ENCODE measurements around the gene BRD3OS. TPM values are rescaled to one million over a fixed set of nuclear protein-coding genes. Genes with fewer than 3 reads are reported as not detected.

Gene BRD3OS
- total RNA-seq, 1 donor from 2014 or later, result 20.2 TPM

GRCh38 chr9:134033516-134034214, 8.4 kb downstream of the BRD3OS start:
- Histone ChIP-seq H3K27ac (ENCODE audit: low read depth, low read length) (no peak overlapping the region), H3K36me3 (ENCODE audit: insufficient read depth, low read length) (peaks cover 11% of the 10 kb centered on the region), H4K20me1 (ENCODE audit: insufficient read depth, low read length) (peaks cover 17% of the 10 kb centered on the region), H3K79me2 (ENCODE audit: insufficient read depth, low read length) (no peaks in the 10 kb centered on the region), H3K9ac (ENCODE audit: low read length) (no peak overlapping the region), H3K4me1 (ENCODE audit: insufficient read depth, low read length) (no peaks in the 10 kb centered on the region), H3K4me3 (ENCODE audit: insufficient read depth, low read depth, low read length) (no peak overlapping the region), H3K9me3 (ENCODE audit: insufficient read depth, low read depth, low read length) (no peaks in the 10 kb centered on the region), H3K27me3 (ENCODE audit: insufficient read depth, low read length) (no peaks in the 10 kb centered on the region), H2AFZ (ENCODE audit: low read depth, low read length) (no peak overlapping the region), H3K4me2 (ENCODE audit: low read length) (no peak overlapping the region)
- no peaks in the 10 kb centered on the region for H3K27me3 Mint-ChIP-seq (ENCODE audit: low read depth, unreplicated experiment)
- no peaks in the 10 kb centered on the region for H3K9me3 Mint-ChIP-seq (ENCODE audit: unreplicated experiment)
- peaks cover 20% of the 10 kb centered on the region for H3K36me3 Mint-ChIP-seq (ENCODE audit: low read depth, unreplicated experiment)
- H3K4me1 Mint-ChIP-seq (ENCODE audit: low read depth, unreplicated experiment), result no peaks in the 10 kb centered on the region
- TF ChIP-seq CTCF (IDR thresholded peaks at IDR 0.05; ENCODE audit: insufficient read depth, low read depth, low read length) (no peak), EZH2 (IDR thresholded peaks at IDR 0.05; ENCODE audit: insufficient read depth, low read length) (no peak)
- no peak overlapping the region for H3K4me3 Mint-ChIP-seq (ENCODE audit: unreplicated experiment)
- no peak overlapping the region for H3K27ac Mint-ChIP-seq (ENCODE audit: unreplicated experiment)
- no peak for FAIRE-seq
- DNase-seq (ENCODE audit: low read depth), result no peak

- no peak overlapping the region for H3K4me2 ChIP-seq (ENCODE audit: low read length)
- Mint-ChIP-seq H3K36me3 (ENCODE audit: low read depth, unreplicated experiment) (peaks cover 27% of the 10 kb centered on the region), H3K27ac (ENCODE audit: unreplicated experiment) (no peak overlapping the region), H3K9me3 (ENCODE audit: unreplicated experiment) (no peaks in the 10 kb centered on the region), H3K4me1 (ENCODE audit: low read depth, unreplicated experiment) (no peaks in the 10 kb centered on the region), H3K4me3 (ENCODE audit: unreplicated experiment) (no peak overlapping the region), H3K27me3 (ENCODE audit: low read depth, unreplicated experiment) (no peaks in the 10 kb centered on the region)
- H3K79me2 ChIP-seq (ENCODE audit: insufficient read depth, low read length), result no peaks in the 10 kb centered on the region
- peaks cover 17% of the 10 kb centered on the region for H4K20me1 ChIP-seq (ENCODE audit: insufficient read depth, low read length)
- H3K9me3 ChIP-seq (ENCODE audit: insufficient read depth, low read depth, low read length), result no peaks in the 10 kb centered on the region
- no peak overlapping the region for H3K4me3 ChIP-seq (ENCODE audit: insufficient read depth, low read depth, low read length)
- peaks cover 11% of the 10 kb centered on the region for H3K36me3 ChIP-seq (ENCODE audit: insufficient read depth, low read length)
- no peaks in the 10 kb centered on the region for H3K4me1 ChIP-seq (ENCODE audit: insufficient read depth, low read length)
- H2AFZ ChIP-seq (ENCODE audit: low read depth, low read length), result no peak overlapping the region
- H3K27me3 ChIP-seq (ENCODE audit: insufficient read depth, low read length), result no peaks in the 10 kb centered on the region
- DNase-seq (ENCODE audit: low read depth), result no peak
- no peak overlapping the region for H3K27ac ChIP-seq (ENCODE audit: low read depth, low read length)
- TF ChIP-seq CTCF (IDR thresholded peaks at IDR 0.05; ENCODE audit: insufficient read depth, low read depth, low read length) (no peak), EZH2 (IDR thresholded peaks at IDR 0.05; ENCODE audit: insufficient read depth, low read length) (no peak)
- H3K9ac ChIP-seq (ENCODE audit: low read length), result no peak overlapping the region
- FAIRE-seq, result no peak
These were observed 9.1 kb downstream of the BRD3OS start for GRCh38 chr9:134034215-134035040.

All from astrocyte (in vitro differentiated cells and primary cell).